Measurements from ENCODE around the gene NFKBIL1. TPM values are rescaled to one million over a fixed set of nuclear protein-coding genes. Genes with fewer than 3 reads are reported as not detected.

Gene NFKBIL1
- total RNA-seq, 1 experiment from 2014 or later = 15.1 TPM

- no peak overlapping the region for H3K27ac ChIP-seq (ENCODE audit: insufficient read length, low read depth, low read length)
- H2BK120ac ChIP-seq (ENCODE audit: low read depth, low read length, poor library complexity, severe bottlenecking) = no peak overlapping the region
- Mint-ChIP-seq H3K4me3 (no peak overlapping the region), H3K36me3 (ENCODE audit: insufficient read depth in 1 of 3, low read depth in 3 of 3) (no peaks in the 10 kb centered on the region), H3K4me1 (peaks cover 37 to 41% of the 10 kb centered on the region in 2 experiments), H3K27me3 (ENCODE audit: low read depth) (peaks cover 47% of the 10 kb centered on the region), H3K27ac (no peak overlapping the region), H3K9me3 (no peaks in the 10 kb centered on the region; a peak in 2 of 5 replicates)
- no peaks in the 10 kb centered on the region for H3K79me2 ChIP-seq (ENCODE audit: insufficient read depth, low read length)
- no peak overlapping the region for H2AK5ac ChIP-seq (ENCODE audit: insufficient read length, low read length)
- no peak overlapping the region for H3T11ph ChIP-seq (ENCODE audit: low read length)
- H3K4me1 ChIP-seq (ENCODE audit: insufficient read depth, low read length) = peaks cover 2% of the 10 kb centered on the region; the same call in 1 of the 2 replicates
- H2BK15ac ChIP-seq (ENCODE audit: low read depth, low read length) = no peak overlapping the region
- no peak overlapping the region for H3K56ac ChIP-seq (ENCODE audit: insufficient read length, low read depth, low read length)
- no peaks in the 10 kb centered on the region for H3K9me3 ChIP-seq (ENCODE audit: control insufficient read depth, low read depth, low read length)
- no CpG with 5 or more reads among the region's 3 CpGs for WGBS (ENCODE audit: extremely low coverage, insufficient read length, low lambda C conversion rate)
- H2BK5ac ChIP-seq (ENCODE audit: insufficient read length, low read length) = no peak overlapping the region
- H3K14ac ChIP-seq (ENCODE audit: insufficient read depth, low read length) = no peak overlapping the region
- H4K5ac ChIP-seq (ENCODE audit: insufficient read length, low read depth, low read length) = no peak overlapping the region
- H2BK12ac ChIP-seq (ENCODE audit: insufficient read length, low read depth, low read length) = no peak overlapping the region
- no peak overlapping the region for H2AFZ ChIP-seq (ENCODE audit: low read length)
- H3K23me2 ChIP-seq (ENCODE audit: insufficient read length, low read depth, low read length, poor library complexity, severe bottlenecking) = peaks cover 11% of the 10 kb centered on the region
- H4K20me1 ChIP-seq (ENCODE audit: control insufficient read depth, insufficient read depth, insufficient read length) = no peaks in the 10 kb centered on the region
- H2BK20ac ChIP-seq (ENCODE audit: low read depth, low read length, poor library complexity, severe bottlenecking) = no peak overlapping the region
- no peaks in the 10 kb centered on the region for H3K27me3 ChIP-seq (ENCODE audit: insufficient read depth, low read length)
- H3K4ac ChIP-seq (ENCODE audit: low read depth, low read length) = no peak overlapping the region
- no peak for TF ChIP-seq CTCF (conservative IDR thresholded peaks at IDR 0.05)
- no peak overlapping the region for H3K23ac ChIP-seq (ENCODE audit: insufficient read length, low read depth, low read length)
- H3K4me2 ChIP-seq (ENCODE audit: insufficient read depth, insufficient read length, low read length) = no peak overlapping the region
- no peak overlapping the region for H4K8ac ChIP-seq (replicated peaks; ENCODE audit: insufficient read length, low read depth, low read length)
- no peak overlapping the region for H4K91ac ChIP-seq (ENCODE audit: insufficient read length, low read depth, low read length)
- no peak overlapping the region for H3K18ac ChIP-seq (ENCODE audit: insufficient read length, low read depth, low read length)
- no peaks in the 10 kb centered on the region for H3K79me1 ChIP-seq (ENCODE audit: insufficient read depth, low read depth, low read length, poor library complexity, severe bottlenecking)
- DNase-seq = no peak
- H3K9ac ChIP-seq (ENCODE audit: extremely low read depth, insufficient read length, low read length) = no peak overlapping the region
Observed at GRCh38 chr6:31577579-31577966, 30.2 kb downstream of the NFKBIL1 start.

All from H9 (cell line).